SKM-1 treated with dmso at 0.1 percent for 144 hours (cell line): ENCODE results near the gene CACNA1B.
"Not testable (repeated sequence)": the region's sequence is repeated elsewhere in the genome, so short reads cannot be mapped to it uniquely, and the experiment has no call there.

ENCODE experiments used
- DNase-seq: peaks from one replicate; lab custom pipeline; 2025; ENCODE audit not compliant: unreplicated experiment; lab: John Stamatoyannopoulos, UW

The CACNA1B gene

DNA sequence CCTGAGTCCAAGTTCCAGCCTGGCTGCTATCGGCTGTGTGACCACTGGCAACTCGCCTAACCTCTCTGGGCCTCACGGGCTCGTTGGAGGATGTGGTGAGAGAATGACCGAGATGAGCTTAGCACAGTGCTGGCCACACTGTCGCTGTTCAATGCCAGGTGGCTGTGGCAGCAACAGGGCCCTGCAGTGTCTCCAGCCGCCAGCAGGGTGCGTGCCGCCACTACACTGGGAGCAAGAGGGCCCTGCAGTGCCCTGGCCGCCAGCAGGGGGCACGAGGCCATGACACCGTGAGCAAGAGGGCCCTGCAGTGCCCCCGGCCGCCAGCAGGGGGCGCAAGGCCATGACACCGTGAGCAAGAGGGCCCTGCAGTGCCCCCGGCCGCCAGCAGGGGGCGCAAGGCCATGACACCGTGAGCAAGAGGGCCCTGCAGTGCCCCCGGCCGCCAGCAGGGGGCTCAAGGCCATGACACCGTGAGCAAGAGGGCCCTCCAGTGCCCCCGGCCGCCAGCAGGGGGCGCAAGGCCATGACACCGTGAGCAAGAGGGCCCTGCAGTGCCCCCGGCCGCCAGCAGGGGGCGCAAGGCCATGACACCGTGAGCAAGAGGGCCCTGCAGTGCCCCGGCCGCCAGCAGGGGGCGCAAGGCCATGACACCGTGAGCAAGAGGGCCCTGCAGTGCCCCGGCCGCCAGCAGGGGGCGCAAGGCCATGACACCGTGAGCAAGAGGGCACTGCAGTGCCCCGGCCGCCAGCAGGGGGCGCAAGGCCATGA is 248.7 kb downstream of the CACNA1B start:
- DNase-seq, result not testable (repeated sequence)

DNA sequence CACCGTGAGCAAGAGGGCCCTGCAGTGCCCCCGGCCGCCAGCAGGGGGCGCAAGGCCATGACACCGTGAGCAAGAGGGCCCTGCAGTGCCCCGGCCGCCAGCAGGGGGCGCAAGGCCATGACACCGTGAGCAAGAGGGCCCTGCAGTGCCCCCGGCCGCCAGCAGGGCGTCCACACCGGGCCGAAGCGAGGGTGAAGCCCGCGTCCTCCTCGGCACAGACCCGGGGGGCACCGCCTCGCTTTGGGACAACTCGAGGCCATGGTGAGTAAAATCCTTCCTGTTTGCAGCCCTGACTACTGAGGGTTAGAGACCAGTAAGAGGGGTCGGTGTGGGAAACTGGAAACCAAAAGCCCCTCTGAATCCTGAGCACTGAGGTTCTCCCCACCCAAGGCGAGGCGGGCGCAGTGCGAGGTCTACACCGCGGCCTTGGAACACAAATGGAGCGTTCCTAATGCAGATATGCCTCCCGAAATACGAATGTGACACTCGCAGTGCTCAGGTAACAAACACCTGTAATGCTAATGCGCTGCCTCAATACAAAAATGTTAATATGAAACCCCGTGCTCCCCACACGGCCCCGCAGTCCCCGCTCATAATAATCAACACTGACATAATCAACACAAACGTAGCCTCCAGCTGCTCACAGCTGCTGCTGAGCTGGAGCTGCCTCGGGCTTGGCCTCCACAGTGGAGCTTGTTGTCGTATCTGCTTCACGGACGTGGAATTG is 249.4 kb downstream of the CACNA1B start:
- not testable (repeated sequence) for DNase-seq

DNA sequence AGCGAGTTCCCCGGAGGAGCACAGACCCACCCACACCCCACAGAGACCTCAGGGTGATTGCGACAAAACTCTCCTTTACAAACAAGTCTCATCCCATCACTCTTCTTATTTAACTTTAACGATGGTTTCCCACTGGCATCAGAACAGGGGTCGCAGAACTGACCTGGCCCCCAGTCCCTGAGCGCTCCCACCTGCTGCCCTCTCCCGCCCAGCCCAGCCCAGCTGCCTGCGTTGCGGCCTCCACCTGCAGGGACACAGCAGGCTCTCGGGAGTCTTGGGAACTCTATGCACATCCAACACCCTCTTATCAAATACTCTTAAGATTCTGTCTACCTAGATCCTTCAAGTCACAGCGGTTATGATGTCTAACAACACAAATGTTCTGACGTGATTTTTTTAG is 250.4 kb downstream of the CACNA1B start:
- not testable (repeated sequence) for DNase-seq

DNA sequence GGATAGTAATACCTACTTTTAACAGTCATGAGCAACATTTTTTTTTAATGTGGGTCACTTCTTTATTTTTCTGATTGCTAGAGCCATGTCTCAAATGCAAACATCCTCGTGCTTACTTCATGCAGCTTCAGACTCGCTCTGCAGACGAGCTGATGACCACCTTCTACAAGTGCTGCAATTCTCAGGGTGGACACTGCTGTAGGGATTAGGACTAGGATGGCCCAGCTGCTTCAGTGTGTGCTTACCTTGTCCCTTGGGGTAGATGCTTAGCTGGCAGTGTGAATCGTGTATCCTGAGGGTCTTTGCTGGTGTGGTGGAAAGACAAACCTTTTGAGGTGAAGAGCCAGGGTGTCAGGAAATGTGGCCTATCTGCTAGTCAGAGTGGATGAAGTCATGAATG is 251.7 kb downstream of the CACNA1B start:
- DNase-seq, result not testable (repeated sequence)

DNA sequence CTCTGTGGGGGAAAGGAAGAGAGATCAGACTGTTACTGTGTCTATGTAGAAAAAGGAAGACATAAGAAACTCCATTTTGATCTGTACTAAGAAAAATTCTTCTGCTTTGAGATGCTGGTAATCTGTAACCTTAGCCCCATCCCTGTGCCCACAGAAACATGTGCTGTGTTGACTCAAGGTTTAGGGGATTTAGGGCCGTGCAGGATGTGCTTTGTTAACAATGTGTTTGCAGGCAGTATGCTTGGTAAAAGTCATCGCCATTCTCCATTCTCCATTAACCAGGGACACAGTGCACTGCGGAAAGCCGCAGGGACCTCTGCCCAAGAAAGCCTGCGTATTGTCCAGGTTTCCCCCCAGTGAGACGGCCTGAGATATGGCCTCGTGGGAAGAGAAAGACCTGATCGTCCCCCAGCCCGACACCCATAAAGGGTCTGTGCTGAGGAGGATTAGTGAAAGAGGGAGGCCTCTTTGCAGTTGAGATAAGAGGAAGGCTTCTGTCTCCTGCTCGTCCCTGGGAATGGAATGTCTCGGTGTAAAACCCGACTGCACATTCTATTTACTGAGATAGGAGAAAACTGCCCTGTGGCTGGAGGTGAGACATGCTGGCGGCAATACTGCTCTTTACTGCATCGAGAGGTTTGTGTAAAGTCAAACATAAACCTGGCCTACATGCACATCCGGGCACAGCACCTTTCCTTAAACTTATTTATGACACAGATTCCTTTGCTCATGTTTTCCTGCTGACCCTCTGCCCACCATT is 255.5 kb downstream of the CACNA1B start:
- not testable (repeated sequence) for DNase-seq

DNA sequence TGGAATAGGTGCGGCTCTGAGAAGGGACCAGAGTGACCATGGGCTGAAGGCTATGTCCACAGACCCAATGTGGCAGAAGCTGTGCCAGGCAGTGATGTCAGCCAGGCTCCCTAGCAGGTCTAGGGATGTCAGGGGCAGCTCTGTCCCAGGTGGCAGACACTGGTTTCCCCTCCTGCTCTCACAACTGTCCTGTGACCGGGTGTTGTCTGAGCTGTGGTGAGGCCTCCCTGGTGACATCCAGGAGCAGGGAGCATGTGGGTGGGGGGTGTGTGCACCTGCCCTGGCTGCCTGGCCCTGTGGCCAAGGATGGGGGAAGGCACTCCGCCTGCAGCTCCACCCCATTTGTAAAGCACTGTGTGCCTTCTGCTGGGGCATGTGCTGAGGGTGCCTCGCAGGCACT is 257.0 kb downstream of the CACNA1B start:
- not testable (repeated sequence) for DNase-seq

DNA sequence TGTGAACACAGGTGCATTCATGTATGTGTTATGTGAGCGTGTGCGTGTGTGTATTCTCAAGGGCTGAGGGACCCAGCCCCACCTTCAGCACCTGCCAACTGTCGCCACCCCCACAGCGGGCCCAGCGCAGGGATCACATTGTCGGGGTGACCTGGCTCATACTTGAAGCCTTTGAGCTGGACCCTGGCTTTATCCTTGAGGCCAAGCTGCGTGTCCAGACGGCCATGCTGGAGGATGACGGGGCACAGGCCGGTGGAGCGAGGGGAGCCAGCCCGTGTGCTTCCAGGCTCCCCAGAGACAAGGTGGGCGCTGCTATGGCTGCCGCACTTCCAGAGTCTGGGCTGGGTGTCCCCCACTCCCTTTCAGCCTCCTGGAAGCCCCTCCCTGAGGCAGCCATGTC is 261.5 kb downstream of the CACNA1B start:
- not testable (repeated sequence) for DNase-seq

DNA sequence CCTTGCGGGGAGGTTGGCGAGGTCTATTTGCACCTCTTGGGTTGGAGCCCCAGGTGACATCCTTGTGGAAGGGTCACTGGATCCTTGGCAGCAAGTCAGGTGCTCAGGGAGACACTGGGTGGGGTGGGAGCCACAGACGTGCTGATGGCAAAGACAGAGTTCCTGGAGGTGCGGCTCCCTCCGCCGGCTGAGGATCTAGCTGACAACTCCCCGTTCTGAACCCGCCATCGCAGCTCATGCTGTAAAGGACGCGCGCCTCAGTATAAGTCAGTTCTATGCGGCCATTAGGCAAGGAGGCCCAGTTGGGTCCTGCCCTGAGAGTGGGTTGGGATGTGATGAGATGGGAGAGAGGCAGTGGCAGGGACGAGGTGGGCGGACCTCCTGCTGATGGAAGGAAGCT is 263.4 kb downstream of the CACNA1B start:
- not testable (repeated sequence) for DNase-seq

DNA sequence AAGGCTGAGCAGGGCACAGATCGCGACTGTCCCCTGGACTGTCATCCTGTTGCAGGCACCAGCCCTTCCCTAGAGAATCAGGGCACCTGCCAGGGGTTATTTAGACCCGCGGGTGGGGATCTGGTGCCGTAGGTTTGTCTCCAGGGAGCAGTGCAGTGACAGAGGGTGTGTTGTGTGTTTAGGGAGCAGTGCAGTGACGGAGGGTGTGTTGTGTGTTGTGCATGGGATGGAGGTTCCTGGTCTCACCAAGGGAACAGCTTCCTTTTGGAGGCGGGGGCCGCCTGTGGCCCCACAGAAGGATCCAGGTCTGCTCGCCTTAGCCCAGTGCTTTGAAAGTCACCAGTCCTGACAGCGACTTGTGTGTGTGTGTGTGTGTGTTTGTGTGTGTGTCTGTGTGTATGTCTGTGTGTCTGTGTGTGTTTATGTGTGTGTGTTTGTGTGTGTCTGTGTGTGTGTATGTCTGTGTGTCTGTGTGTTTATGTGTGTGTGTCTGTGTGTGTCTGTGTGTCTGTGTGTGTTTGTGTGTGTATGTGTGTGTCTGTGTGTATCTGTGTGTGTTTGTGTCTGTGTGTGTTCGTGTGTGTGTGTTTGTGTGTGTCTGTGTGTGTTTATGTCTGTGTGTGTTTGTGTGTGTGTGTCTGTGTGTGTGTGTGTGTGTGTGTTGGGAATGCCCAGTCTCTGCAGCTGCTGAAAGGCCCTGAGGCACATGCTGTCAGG is 265.1 kb downstream of the CACNA1B start:
- DNase-seq, result not testable (repeated sequence)

DNA sequence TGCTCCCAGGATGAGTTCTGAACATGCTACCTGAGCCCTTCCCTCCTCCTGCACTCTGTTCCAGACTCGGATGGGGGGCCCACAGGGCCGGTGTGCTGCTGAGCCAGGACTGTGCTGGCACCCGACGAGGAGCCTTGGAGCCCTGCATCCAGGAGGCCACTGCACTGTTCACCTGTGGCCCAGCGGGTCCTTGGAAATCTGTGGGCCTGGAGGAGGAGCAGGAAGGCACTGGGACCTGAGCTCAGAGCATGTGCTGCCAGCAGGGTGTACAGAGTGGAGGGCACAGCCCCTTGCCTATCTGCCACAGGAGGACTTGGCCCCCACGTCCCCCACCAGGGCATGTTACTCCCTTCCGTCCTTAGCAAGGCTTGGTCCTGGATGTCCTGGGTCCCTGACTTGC is 265.9 kb downstream of the CACNA1B start:
- not testable (repeated sequence) for DNase-seq

DNA sequence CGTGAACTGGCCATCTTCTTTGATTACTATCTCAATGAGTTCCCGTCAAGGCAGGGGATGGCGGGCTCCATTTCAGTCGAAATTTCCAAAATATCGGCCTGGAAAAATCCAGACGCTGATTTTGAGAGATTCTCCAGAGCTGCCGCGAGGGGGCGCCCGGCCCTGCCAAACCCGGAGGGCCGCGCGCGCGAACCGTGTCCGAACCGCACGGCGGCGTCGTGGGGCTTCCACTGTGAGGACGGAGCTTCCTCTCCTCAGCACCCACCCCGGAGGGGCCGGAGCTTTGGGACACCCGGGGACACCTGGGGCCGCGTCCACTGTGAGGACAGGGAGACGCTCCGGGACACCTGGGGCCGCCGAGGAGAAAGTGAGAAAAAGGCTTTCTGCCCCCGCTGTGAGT is 270.0 kb downstream of the CACNA1B start:
- not testable (repeated sequence) for DNase-seq

DNA sequence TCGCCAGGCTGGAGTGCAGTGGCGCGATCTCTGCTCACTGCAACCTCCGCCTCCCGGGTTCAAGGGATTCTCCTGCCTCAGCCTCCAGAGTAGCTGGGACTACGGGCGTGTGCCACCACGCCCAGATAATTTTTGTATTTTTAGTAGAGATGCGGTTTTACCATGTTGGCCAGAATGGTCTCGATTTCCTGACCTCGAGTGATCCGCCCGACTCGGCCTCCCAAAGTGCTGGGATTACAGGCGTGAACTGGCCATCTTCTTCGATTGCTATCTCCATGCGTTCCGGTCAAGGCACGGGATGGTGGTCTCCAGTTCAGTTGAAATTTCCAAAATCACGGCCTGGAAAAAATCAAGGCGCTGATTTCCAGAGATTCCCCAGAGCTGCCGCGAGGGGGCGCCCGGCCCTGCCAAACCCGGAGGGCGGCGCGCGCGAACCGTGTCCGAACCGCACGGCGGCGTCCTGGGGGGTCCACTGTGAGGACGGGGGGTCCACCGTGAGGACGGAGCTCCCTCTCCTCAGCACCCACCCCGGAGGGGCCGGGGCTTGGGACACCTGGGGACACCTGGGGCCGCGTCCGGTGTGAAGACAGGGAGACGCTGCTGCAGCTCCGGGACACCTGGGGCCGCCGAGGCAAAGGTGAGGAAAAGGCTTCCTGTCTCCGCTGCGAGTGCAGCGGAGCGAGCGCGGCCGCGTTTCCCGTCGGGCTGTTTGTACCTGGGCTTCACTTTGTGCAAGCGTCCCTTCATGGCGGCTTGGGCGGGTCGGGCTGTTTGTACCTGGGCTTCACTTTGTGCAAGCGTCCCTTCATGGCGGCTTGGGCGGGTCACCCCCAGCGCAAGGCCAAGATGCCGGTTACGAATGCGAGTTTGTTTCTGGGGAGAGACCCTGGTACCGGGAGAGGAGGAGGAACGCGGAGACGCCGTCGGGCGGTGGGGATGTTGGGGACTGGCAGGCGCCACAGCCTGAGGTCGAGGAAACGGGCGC is 272.4 kb downstream of the CACNA1B start:
- not testable (repeated sequence) for DNase-seq

DNA sequence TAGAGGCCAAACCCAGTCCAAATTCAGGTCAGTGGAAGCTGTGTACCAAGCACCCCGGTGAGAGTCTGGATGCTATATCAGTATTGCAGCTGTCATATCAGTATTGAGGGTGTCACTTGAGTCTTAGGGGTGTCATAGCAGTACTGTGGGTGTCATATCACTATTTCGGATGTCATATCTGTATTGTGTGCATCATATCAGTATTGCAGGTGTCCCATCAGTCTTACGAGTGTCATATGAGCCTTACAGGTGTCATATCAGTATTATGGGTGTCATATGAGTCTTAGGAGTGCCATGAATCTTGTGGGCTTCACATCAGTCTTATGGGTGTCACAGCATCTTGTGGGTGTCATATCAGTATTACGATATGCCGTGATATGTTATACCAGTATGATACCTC is 278.2 kb downstream of the CACNA1B start:
- DNase-seq, result not testable (repeated sequence)

DNA sequence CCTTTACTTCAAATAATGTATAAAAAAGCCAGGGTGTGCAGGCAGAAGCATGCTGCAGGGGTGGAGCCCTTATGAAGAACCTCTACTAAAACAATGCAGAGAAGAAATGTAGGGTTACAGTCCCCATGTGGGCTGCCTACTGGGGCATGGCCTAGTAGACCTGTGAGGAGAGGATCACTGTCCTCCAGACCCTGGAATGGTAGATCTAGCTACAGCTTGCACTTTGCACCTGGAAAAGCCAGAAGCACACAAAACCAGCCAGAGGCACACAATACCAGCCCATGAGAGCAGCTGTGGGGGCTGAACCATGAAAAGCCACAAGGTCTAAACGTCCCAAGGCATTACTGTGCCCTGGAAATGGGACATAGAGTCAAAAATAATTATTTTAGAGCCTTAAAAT is 289.2 kb downstream of the CACNA1B start:
- DNase-seq, result not testable (repeated sequence)
